Measurements from ENCODE around the gene GTF3C1. TPM values are rescaled to one million over a fixed set of nuclear protein-coding genes. Genes with fewer than 3 reads are reported as not detected.

The GTF3C1 gene
- total and polyA plus RNA-seq, 2 donors (not counting 1 experiment from before 2014, with no cell fraction given), result 31.2 to 49.6 TPM

GRCh38 chr16:27429330-27429871 lies 120.3 kb downstream of the GTF3C1 start:
- peak overlapping the region; percentile 66 for H3K27ac Mint-ChIP-seq
- H3K4me3 Mint-ChIP-seq, result no peak overlapping the region
- ATAC-seq (ENCODE audit: low read depth) (no peak), DNase-seq (no peak)
- ChIA-PET POLR2A (no interaction called here), CTCF (interaction anchor here (1.4 to 3.0 kb wide), 4 partner anchors 14 to 255 kb away, joined by 3 to 17 read pairs (median 8); no protein-coding TSS in a partner anchor)
- Histone ChIP-seq H2AFZ (ENCODE audit: insufficient read depth, low read depth, low read length, poor library complexity, severe bottlenecking) (no peak overlapping the region), H3K4me2 (replicated peaks; ENCODE audit: low read depth, low read length, poor library complexity, severe bottlenecking) (peak overlapping the region; percentile 27), H3K4me3 (ENCODE audit: control extremely low read depth in 1 of 5, extremely low read depth in 1 of 5, insufficient read depth in 1 of 5, low read depth in 2 of 5, low read length in 4 of 5) (no peak overlapping the region), H3K9me3 (ENCODE audit: control extremely low read depth in 1 of 3, control insufficient read depth in 2 of 3, insufficient read depth in 1 of 3, low read length in 2 of 3) (no peaks in the 10 kb centered on the region), H3K4me1 (ENCODE audit: control insufficient read depth in 2 of 2, insufficient read depth in 2 of 2, low read length in 2 of 2) (peaks cover 79 to 89% of the 10 kb centered on the region in 2 donors), H3K79me2 (ENCODE audit: control insufficient read depth, insufficient read depth, low read length) (peaks cover 91% of the 10 kb centered on the region), H3K9ac (ENCODE audit: low read length) (no peak overlapping the region), H3K27me3 (replicated peaks in 1 of 4; ENCODE audit: control extremely low read depth in 1 of 4, control insufficient read depth in 3 of 4, insufficient read depth in 4 of 4, low read length in 3 of 4) (no peaks in the 10 kb centered on the region), H4K20me1 (ENCODE audit: control insufficient read depth, insufficient read depth, low read length, poor library complexity, severe bottlenecking) (peaks cover 82% of the 10 kb centered on the region), H3K36me3 (replicated peaks in 1 of 2; ENCODE audit: control extremely low read depth in 1 of 2, control insufficient read depth in 1 of 2, extremely low read depth in 1 of 2, insufficient read depth in 2 of 2, low read length in 1 of 2) (peaks cover 0 to 50% of the 10 kb centered on the region in 2 experiments), H3K27ac (ENCODE audit: low read length in 2 of 2) (no peak overlapping the region)
- TF ChIP-seq EZH2 (IDR thresholded peaks at IDR 0.05; ENCODE audit: borderline replicate concordance, insufficient read depth, low read depth, low read length, poor library complexity, severe bottlenecking), result no peak
- no peak for TF ChIP-seq CTCF (IDR thresholded peaks at IDR 0.05)
- 67% methylated on average over 6 of the region's 11 CpGs for WGBS (ENCODE audit: insufficient coverage)
- intact Hi-C loops (cut with micrococcal nuclease), result no loop called here
- peaks cover 4% of the 10 kb centered on the region for H3K27me3 Mint-ChIP-seq
- H3K4me1 Mint-ChIP-seq, result peaks cover 80% of the 10 kb centered on the region
- H3K9me3 Mint-ChIP-seq (ENCODE audit: insufficient read depth), result peaks cover 3% of the 10 kb centered on the region

- Histone ChIP-seq H4K20me1 (ENCODE audit: control insufficient read depth, insufficient read depth, low read length, poor library complexity, severe bottlenecking) (peaks cover 71% of the 10 kb centered on the region), H3K27me3 (replicated peaks in 1 of 4; ENCODE audit: control extremely low read depth in 1 of 4, control insufficient read depth in 3 of 4, insufficient read depth in 4 of 4, low read length in 3 of 4) (no peaks in the 10 kb centered on the region), H3K79me2 (ENCODE audit: control insufficient read depth, insufficient read depth, low read length) (peaks cover 97% of the 10 kb centered on the region), H3K36me3 (replicated peaks in 1 of 2; ENCODE audit: control extremely low read depth in 1 of 2, control insufficient read depth in 1 of 2, extremely low read depth in 1 of 2, insufficient read depth in 2 of 2, low read length in 1 of 2) (peaks cover 0 to 42% of the 10 kb centered on the region in 2 experiments), H3K9ac (ENCODE audit: low read length) (no peak overlapping the region), H3K9me3 (ENCODE audit: control extremely low read depth in 1 of 3, control insufficient read depth in 2 of 3, insufficient read depth in 1 of 3, low read length in 2 of 3) (peaks cover 0 to 2% (median 1%) of the 10 kb centered on the region in 3 donors), H3K4me2 (replicated peaks; ENCODE audit: low read depth, low read length, poor library complexity, severe bottlenecking) (peak overlapping the region; percentile 27), H2AFZ (ENCODE audit: insufficient read depth, low read depth, low read length, poor library complexity, severe bottlenecking) (no peak overlapping the region), H3K4me3 (ENCODE audit: control extremely low read depth in 1 of 5, extremely low read depth in 1 of 5, insufficient read depth in 1 of 5, low read depth in 2 of 5, low read length in 4 of 5) (no peak overlapping the region), H3K27ac (ENCODE audit: low read length in 2 of 2) (no peak overlapping the region), H3K4me1 (ENCODE audit: control insufficient read depth in 2 of 2, insufficient read depth in 2 of 2, low read length in 2 of 2) (peaks cover 77 to 90% of the 10 kb centered on the region in 2 donors)
- Mint-ChIP-seq H3K27me3 (peaks cover 4% of the 10 kb centered on the region), H3K4me3 (peak overlapping the region; percentile 23), H3K27ac (peak overlapping the region; percentile 56), H3K9me3 (ENCODE audit: insufficient read depth) (peaks cover 5% of the 10 kb centered on the region), H3K4me1 (peaks cover 83% of the 10 kb centered on the region)
- ATAC-seq (ENCODE audit: low read depth) (no peak), DNase-seq (peak; percentile 58)
- POLR2A ChIA-PET, result interaction anchor here (1.5 kb wide), 1 partner anchor 21 kb away, joined by 3 read pairs; no protein-coding TSS in a partner anchor
- TF ChIP-seq CTCF (IDR thresholded peaks at IDR 0.05), result no peak
- no peak for TF ChIP-seq EZH2 (IDR thresholded peaks at IDR 0.05; ENCODE audit: borderline replicate concordance, insufficient read depth, low read depth, low read length, poor library complexity, severe bottlenecking)
- CTCF ChIA-PET, result interaction anchor here (0.6 to 2.7 kb wide), 16 partner anchors 16 to 254 kb away, joined by 3 to 17 read pairs (median 3); no protein-coding TSS in a partner anchor
- intact Hi-C loops (cut with micrococcal nuclease), result no loop called here
- 94% methylated on average over 3 of the region's 4 CpGs for WGBS (ENCODE audit: insufficient coverage)
Measured at GRCh38 chr16:27428026-27428785, 121.5 kb downstream of the GTF3C1 start.
